DMS 273 treated with DMSO at 0.1 percent for 48 hours (cell line): ENCODE measurements around the gene NFATC2.
"Not testable (repeated sequence)": the region's sequence is repeated elsewhere in the genome, so short reads cannot be mapped to it uniquely, and the experiment has no call there.

Experiments
- DNase-seq: peaks from one replicate; lab custom pipeline; 2025; lab: John Stamatoyannopoulos, UW

The NFATC2 gene

DNA sequence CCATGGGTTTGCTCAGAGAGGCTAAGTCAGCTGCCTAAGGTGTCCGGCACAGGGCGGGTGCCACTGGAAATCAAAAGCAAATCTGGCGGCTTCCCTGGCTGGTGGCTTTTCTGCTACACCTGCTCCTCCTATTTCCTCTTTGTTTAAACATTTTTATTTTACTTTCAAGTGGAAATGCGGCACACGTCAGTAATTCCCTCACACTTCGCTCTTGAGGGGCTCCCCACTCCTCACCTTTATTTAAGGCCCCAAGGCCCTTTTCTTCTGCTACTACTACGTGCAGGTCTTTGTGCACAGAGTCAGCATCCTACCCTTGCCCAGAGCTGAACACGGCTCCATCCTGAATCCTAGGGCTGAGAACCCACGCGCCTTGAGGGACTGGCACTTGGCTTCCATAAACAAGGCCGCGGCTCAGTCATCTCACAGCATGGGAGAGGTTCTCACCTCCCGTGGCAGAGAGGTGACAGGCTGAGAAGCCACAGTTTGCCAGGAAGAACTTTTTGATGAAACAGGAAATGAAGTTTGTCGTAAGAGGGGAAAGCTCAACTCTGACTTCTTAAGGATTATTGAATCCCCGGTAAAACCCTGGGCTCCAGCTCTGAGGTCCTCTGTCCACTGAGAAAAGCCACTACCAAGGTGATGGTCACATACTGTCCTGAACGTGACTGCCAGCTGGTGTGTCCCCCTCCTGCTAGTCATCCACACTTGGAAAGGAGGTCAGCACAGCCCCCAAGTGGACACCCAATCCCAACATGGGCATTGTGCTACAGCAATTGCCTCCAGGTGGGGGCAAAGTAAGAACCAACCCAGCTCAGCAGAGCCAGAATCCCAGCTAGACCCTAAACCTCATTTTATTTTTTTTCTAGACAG is 48.0 kb downstream of the NFATC2 start:
- no peak for DNase-seq

DNA sequence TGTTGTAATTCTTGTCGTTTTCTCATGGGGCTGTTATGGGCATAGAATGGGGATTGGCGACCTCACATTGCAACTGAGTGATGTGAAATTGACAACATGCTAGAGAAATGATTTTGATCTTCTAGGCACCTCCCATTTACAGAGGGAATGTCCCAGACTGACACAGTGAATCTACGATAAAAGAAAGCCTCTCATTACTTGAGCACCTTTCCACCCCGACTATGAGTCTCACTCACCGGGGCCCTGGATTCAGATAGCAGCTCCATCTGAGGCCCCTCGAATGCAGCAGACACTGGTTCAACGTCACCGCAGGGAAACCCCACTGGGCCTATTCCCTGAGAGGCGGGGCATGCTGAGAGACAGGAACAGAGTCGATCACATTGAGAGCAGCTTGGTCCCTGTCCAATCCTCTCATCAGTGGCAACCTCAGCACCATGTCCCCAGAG is 49.1 kb downstream of the NFATC2 start:
- no peak for DNase-seq

DNA sequence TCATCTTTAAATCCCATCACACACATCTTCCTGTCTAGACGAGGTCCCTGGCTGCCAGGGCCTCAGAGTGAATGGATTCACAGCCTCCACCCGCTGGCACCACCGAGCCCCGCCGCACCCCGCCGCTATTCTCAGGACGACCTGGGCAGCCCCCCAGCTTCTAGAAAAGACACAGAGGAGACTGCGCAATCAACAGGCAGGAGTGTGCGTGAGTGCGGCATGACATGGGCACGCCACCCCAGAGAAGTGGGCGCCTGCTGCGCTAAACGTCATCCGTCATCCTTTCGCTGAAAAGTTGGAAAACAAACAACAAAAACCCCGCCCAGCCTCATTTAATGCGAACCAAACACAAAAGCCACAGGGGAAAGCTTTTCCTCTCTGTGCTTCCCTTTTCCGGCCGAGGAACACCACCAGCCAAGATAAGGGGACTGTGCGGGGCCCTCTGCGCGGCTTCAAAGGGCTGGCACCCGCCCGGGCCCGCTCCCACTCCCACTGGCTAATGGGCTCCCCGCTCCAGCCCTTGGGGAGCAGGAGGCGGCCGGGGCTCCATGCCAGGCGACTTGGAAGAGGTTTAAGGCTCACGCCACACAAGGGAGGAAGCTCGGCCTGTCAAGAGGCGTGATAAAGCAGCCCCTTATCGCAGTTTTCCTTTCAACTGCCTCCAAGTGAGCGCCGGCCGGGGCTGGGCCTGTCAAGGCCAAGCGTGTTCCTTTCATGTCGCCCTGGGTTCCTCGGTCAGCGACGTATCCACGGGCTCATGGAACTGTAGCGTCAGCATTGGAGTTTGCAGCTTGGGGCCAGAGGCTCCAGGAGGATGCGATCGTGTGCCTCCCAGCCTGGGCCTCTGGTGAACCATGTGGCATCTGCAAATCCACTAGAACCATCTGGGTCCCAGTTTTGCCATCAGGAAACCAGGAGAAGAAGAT is 50.1 kb downstream of the NFATC2 start:
- DNase-seq, result no peak

DNA sequence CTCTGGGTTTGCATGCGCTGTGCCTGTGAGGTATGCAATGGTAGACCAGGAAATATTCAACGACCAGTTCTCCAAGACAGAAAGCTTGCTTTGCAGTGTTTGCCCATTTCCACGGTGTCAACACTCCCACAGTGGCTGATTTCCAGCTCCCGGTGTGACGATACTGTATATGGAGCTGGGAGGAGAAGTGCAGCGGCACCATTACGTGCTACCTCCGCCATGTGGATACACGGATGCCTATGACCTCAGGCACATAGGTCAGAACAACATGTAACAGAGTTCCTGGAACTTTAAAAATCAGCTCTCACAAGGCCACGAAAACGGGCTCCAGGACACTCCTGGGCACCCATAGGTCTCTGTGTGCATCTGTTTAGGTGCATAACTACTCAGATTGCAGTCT is 51.1 kb downstream of the NFATC2 start:
- no peak for DNase-seq

DNA sequence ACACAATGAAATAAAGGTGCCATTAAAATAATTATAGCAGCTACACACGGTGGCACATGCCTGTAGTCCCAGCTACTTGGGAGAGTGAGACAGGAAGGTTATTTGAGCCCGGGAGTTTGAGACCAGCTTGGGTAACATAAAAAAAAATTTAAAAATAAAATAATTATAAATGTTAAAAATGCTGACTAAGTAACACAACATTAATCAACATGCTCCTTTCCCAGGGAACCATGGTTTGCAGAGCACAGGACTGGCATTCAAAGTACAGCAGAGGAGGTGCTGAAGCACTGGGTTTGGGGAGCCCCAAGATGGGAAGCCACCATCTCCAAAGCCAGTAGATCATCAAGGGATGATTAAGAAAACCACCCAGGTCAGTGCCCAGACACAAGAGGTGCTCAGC is 51.9 kb downstream of the NFATC2 start:
- no peak for DNase-seq

DNA sequence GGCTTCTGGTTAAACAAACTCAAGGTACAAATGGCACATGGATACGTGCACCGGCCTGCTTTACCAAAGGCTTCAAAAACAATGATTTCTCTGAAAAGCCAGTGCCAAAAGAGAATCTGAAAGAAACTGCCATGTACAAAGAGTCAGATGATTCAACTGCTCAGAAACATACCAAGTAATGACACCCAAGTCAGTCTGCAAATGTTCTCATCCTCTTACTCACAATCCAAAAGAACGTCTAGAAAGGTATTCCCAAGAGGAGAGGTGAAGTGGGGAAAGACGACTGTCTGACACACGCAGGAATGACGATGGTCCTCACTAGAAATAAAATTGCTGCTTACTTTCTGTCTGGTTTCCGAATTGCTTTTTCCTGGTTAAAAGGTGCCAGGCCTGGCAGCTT is 52.9 kb downstream of the NFATC2 start:
- DNase-seq, result no peak

DNA sequence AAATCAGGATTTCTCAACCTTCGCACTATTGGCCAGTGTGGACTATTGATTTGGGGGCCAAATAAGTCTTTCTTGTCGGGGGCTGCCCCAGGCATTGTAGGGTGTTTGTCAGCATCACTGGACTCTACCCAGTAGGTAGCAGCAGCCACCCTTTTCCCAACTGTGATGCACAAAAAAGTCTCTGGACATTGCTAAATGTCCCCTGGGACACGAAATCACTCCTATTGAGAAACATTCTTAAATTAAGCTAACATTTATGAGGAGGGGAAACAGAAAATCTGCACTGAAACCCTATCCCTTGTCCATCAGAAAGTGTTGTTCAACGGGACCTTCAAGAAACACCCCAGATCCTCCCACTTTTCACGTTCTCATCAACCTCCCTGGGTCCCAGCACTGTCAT is 54.2 kb downstream of the NFATC2 start:
- no peak for DNase-seq

- DNase-seq, result no peak
Measured at GRCh38 chr20:51487565-51488268, 54.8 kb downstream of the NFATC2 start.

DNA sequence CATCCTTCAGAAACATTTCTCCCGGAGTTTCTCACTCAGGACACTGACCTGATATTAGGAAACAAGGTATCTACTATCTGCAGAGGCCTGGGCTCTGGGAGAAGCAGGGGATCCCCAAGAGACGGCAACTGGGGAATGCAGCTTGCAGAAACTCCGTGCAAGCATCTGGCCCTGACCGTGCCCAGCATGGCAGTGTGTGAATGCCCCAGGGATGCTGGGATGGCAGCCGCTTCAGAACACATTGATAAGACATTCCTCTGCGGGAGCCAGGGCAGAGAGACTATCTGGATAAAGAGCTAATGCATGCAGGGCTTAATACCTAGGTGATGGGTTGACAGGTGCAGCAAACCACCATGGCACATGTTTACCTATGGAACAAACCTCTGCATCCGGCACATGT is 55.4 kb downstream of the NFATC2 start:
- DNase-seq, result no peak

- no peak for DNase-seq
Measured at GRCh38 chr20:51486197-51487005, 56.1 kb downstream of the NFATC2 start.

DNA sequence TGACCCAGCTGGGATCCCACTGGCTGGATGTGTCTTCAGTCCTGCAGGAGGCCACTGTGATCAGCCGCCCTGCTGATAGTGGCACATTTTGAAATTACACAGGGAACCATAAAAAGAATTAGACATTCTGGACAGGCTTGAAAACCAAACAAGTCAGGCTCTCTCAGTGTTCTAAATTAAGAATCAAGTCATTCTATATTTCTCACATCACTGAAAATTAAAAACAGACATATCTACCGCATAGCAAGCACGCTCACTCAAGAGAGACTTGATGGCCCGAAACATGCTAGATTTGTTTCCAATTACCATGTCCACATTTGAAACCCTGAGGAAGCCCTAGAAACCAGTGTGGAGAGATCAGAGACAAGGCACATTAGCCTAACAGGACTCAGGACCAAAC is 57.7 kb downstream of the NFATC2 start:
- no peak for DNase-seq

DNA sequence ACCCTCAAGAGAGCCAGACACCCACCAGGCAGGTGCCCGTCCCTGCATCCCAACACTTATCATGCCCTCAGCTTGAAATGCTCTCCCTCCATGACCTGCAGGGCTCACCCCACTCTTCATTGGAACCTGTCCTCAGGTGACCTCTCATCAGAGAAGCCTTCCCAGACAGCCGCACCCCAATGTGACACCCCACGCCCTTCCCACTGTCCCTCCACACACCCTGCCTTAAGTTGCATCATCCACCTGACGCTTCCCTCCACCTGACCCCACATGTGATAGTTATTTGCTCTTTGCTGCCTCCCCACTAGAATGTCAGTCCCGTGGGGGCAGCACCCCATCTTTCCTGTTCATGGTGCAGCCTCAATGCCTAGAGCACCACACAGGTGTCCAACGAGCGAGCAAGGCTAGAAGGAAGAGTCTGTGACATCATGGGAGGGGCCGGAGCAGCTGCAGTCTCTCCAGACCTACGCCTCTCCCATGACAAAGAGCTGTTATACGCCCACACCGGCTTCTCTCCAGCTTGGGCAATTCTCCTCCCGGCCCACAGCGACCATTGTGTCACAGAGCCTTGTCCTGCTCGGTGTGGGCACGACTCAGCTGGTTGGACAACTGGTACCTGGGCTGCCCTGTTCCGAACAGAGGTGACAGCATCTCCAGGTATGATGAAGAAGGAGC is 58.2 kb downstream of the NFATC2 start:
- no peak for DNase-seq

GRCh38 chr20:51482836-51483473 is 59.6 kb downstream of the NFATC2 start:
- no peak for DNase-seq

DNA sequence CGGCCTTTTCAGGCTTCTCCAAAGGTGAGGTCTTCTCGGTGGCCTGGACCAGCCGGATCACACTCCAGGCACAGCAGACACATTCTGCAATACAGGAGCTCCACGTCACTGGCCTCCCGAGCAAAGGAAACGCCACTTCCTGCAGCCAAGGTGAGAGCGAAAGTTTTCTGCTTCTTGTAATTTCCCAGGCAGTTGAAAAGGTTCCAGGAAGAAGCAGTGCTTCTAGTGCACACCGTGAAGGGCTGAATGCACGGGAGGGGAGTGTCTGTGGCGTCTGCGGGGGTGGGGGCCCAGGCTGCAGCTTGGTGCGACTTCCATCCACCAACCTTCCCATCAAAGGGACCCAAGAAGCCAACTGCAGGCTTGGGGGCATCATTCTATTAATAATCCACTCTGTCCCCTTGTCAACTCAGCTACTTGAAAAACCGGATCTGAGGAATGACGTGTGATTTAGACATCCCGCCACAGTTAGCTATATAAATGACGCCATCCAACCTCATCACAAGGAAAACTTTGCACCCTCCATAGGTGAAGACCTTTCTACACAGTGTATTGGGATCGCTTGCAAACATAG is 61.1 kb downstream of the NFATC2 start:
- DNase-seq, result no peak

DNA sequence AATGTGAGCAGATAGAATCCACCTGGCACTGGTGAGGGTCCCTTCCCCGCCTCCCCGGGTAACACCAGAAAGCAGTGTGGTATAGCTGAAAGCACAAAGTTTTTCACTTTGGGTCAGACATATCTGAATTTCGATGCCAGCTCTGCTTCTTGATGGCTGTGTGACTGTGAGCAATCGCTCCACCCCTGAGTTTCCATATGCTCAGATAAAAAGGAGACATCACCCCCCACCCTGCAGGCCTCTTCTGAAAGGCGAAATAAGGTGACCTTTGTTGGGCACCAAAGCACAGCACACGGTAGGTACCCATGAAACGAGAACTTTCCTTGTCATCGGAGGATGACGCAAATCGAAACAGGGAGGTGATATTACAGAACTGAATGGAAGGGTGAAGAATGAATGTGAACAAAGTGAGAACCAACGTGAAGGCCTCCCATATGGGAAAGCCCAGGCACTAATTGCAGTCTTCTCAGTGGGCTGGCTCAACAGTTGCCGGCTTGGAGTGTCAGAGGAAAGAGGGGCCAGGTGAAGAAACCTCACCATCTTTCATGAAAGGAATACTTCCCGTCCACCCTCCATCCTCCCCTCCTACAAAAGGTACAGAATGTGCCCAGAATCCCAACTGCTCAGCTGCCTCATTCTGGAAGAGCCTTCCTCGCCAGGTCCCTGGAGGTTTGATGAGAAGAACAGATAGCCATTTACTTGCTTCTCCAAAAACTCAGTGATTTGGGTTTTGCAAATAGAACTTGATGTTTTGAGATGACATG is 61.8 kb downstream of the NFATC2 start:
- no peak for DNase-seq

GRCh38 chr20:51476106-51476505 is 66.4 kb downstream of the NFATC2 start:
- DNase-seq, result not testable (repeated sequence)

DNA sequence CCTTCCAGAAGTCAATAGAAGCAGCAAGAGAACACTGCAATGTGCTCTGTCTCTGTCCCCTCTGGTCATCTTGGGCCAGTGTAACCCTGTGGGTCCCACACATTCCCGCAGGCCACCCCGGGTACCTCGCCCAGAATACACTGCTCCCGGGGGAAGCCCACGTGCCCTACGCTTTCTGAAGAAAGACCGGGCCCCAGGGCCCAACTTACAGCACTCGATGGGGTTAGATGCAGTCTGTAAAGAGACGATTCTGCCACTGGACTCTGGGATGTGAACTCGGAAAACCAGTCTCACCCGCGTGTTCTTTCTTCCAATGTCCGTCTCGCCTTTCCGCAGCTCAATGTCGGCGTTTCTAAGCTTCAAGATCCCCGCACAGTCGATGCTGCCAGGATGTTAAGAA is 68.7 kb downstream of the NFATC2 start:
- DNase-seq, result no peak

GRCh38 chr20:51473256-51473655 is 69.3 kb downstream of the NFATC2 start:
- DNase-seq, result no peak

DNA sequence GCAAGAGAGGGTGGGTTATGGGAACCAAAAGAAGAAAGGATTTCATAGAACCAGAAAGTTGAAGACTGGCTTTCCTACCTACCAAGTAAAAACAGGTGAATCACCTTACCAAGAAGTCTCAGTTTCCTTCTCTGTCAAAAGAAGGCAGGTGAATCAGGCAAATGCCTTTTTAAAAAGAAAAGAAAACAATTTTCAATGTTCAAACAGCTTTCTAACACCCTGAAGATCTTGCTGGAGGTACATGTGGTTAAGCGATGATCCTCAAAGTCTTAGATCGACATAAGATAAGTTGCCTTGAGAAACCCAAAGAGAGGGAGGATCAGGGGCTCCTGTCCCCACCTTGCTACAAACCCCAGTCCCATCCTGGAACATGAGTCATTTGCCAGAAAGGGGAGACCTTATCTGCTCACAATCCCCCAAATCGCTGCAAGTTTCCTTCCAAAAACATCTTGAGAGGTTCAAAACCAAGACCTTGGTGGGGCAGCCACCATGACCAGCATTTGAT is 71.6 kb downstream of the NFATC2 start:
- DNase-seq, result no peak
